ENCODE data around the gene GLCE. TPM values are rescaled to one million over a fixed set of nuclear protein-coding genes. Genes with fewer than 3 reads are reported as not detected.

GLCE gene
- total RNA-seq, 1 experiment from 2014 or later, result 12.5 TPM

DNA sequence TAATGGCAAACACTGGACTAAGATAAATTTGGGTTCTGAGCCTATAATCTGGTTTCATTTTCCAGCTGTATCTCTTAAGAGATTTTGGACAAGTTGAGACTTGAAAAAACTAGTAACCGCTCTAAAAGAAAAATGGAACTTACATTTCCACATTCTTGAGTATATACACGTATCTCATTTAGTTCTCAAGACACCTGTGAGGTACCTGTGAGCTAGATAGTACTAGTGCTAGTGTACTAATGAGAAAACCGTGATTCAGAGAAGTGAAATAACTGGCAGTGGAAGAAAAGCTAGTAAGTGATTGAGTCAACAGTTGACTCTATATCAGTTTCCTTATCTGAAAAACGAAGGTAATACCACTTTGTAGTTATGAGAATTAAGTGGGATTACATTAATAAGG is 76.1 kb downstream of the GLCE start:
- ATAC-seq (no peak), DNase-seq (ENCODE audit: low spot score) (no peak)
- H3K4me3 Mint-ChIP-seq, result no peak overlapping the region
- no peak overlapping the region for H3K27ac Mint-ChIP-seq
- TF ChIP-seq, protein P1, sequence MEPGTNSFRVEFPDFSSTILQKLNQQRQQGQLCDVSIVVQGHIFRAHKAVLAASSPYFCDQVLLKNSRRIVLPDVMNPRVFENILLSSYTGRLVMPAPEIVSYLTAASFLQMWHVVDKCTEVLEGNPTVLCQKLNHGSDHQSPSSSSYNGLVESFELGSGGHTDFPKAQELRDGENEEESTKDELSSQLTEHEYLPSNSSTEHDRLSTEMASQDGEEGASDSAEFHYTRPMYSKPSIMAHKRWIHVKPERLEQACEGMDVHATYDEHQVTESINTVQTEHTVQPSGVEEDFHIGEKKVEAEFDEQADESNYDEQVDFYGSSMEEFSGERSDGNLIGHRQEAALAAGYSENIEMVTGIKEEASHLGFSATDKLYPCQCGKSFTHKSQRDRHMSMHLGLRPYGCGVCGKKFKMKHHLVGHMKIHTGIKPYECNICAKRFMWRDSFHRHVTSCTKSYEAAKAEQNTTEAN (CRISPR knock-in tag; IDR thresholded peaks at IDR 0.05), result no peak
- no peak for TF ChIP-seq CREB1 (CRISPR knock-in tag; IDR thresholded peaks at IDR 0.05)
- no peaks in the 10 kb centered on the region for H3K27me3 Mint-ChIP-seq (ENCODE audit: low read depth)
- CTCF ChIA-PET, result no interaction called here
- H3K4me1 Mint-ChIP-seq, result no peaks in the 10 kb centered on the region
- H3K36me3 Mint-ChIP-seq, result peaks cover 7% of the 10 kb centered on the region
- peaks cover 12% of the 10 kb centered on the region for H3K9me3 Mint-ChIP-seq
- POLR2A ChIA-PET, result no interaction called here

DNA sequence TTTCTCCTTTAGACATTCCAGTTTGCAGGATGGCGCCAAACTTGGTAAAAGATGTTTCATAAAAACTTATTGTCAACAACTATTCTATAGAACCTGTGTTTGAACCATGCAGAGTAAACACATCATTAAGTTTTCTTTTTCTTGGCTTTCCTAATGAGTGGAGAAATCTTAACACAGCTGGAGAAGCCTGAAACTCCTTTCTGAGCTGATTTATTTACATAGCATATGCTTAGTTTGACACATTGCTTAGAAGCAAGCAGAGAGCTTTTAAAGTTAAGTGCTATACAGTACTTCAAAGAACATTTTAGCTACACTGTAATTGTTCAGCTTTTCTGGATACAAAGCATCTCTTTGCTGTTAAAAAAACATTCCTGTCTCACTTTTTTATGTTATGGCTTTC is 77.3 kb downstream of the GLCE start:
- no peak overlapping the region for H3K27ac Mint-ChIP-seq
- CTCF ChIA-PET, result interaction anchor here (0.9 to 1.2 kb wide), 3 partner anchors 12 to 206 kb away, joined by 3 to 4 read pairs (median 3); no protein-coding TSS in a partner anchor
- H3K36me3 Mint-ChIP-seq, result peaks cover 7% of the 10 kb centered on the region
- H3K4me1 Mint-ChIP-seq, result no peaks in the 10 kb centered on the region
- peaks cover 12% of the 10 kb centered on the region for H3K9me3 Mint-ChIP-seq
- TF ChIP-seq ZNF416 (CRISPR knock-in tag; IDR thresholded peaks at IDR 0.05) (no peak), ZNF232 (CRISPR knock-in tag; IDR thresholded peaks at IDR 0.05) (no peak), GABPB1 (CRISPR knock-in tag; IDR thresholded peaks at IDR 0.05) (no peak)
- TF ChIP-seq, protein P2, sequence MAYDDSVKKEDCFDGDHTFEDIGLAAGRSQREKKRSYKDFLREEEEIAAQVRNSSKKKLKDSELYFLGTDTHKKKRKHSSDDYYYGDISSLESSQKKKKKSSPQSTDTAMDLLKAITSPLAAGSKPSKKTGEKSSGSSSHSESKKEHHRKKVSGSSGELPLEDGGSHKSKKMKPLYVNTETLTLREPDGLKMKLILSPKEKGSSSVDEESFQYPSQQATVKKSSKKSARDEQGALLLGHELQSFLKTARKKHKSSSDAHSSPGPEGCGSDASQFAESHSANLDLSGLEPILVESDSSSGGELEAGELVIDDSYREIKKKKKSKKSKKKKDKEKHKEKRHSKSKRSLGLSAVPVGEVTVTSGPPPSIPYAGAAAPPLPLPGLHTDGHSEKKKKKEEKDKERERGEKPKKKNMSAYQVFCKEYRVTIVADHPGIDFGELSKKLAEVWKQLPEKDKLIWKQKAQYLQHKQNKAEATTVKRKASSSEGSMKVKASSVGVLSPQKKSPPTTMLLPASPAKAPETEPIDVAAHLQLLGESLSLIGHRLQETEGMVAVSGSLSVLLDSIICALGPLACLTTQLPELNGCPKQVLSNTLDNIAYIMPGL (CRISPR knock-in tag; IDR thresholded peaks at IDR 0.05), result no peak
- TF ChIP-seq, protein P3, sequence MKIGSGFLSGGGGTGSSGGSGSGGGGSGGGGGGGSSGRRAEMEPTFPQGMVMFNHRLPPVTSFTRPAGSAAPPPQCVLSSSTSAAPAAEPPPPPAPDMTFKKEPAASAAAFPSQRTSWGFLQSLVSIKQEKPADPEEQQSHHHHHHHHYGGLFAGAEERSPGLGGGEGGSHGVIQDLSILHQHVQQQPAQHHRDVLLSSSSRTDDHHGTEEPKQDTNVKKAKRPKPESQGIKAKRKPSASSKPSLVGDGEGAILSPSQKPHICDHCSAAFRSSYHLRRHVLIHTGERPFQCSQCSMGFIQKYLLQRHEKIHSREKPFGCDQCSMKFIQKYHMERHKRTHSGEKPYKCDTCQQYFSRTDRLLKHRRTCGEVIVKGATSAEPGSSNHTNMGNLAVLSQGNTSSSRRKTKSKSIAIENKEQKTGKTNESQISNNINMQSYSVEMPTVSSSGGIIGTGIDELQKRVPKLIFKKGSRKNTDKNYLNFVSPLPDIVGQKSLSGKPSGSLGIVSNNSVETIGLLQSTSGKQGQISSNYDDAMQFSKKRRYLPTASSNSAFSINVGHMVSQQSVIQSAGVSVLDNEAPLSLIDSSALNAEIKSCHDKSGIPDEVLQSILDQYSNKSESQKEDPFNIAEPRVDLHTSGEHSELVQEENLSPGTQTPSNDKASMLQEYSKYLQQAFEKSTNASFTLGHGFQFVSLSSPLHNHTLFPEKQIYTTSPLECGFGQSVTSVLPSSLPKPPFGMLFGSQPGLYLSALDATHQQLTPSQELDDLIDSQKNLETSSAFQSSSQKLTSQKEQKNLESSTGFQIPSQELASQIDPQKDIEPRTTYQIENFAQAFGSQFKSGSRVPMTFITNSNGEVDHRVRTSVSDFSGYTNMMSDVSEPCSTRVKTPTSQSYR (CRISPR knock-in tag; IDR thresholded peaks at IDR 0.05), result no peak
- no peak for DNase-seq (ENCODE audit: low spot score)
- ATAC-seq, result no peak
- H3K27me3 Mint-ChIP-seq (ENCODE audit: low read depth), result no peaks in the 10 kb centered on the region
- POLR2A ChIA-PET, result no interaction called here
- H3K4me3 Mint-ChIP-seq, result no peak overlapping the region

DNA sequence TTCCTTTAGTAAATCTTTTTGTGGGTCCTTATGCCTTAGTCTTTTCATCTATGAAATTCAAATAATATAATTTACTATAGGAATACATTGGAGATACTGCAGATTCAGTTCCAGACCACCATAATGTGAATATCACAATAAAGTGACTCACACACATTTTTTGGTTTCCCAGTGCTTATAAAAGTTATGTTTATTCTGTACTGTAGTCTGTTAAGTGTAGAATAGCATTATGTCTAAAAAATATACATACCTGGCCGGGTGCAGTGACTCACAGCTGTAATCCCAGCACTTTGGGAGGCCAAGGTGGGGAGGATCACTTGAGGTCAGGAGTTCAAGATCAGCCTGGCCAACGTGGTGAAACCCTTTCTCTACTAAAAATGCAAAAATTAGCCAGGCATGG is 84.4 kb downstream of the GLCE start:
- DNase-seq (ENCODE audit: low spot score) (no peak), ATAC-seq (no peak)
- Mint-ChIP-seq H3K36me3 (no peaks in the 10 kb centered on the region), H3K4me1 (0 out of 2 replicates have a peak, but pooled peaks cover 3% of the 10 kb centered on the region), H3K4me3 (no peak overlapping the region), H3K27me3 (ENCODE audit: low read depth) (no peaks in the 10 kb centered on the region), H3K9me3 (peaks cover 5% of the 10 kb centered on the region; the same call in 1 of the 2 replicates), H3K27ac (no peak overlapping the region)
- ChIA-PET POLR2A (no interaction called here), CTCF (no interaction called here)
- TF ChIP-seq, protein P4, sequence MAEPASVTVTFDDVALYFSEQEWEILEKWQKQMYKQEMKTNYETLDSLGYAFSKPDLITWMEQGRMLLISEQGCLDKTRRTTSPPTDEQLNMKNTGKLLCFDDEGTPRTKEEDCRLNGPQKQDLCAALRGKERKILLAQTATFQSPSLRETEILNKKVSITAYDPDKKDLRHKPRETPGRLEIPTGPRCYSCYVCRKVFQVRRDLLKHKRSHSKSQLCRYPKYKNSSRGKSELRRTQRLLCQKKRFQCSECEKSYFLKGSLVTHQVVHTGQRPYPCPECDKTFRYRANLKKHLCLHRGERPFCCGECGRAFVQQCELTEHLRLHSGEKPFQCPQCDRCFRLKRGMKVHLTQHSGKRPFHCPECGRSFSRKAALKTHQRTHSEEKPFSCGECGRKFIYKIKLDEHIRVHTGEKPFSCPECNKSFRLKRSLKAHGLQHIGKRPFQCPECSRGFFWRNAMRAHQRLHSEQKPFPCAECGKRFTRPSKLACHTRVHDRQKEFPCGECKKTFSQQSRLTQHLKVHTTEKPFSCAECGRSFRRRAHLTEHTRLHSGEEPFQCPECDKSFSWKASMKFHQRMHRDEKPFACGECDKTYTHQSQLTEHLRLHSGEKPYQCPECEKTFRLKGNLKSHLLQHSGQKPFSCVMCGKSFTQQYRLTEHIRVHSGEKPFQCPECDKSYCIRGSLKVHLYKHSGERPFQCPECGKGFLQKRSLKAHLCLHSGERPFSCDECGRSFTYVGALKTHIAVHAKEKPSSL (CRISPR knock-in tag; conservative IDR thresholded peaks at IDR 0.05), result no peak
- TF ChIP-seq, protein P5, sequence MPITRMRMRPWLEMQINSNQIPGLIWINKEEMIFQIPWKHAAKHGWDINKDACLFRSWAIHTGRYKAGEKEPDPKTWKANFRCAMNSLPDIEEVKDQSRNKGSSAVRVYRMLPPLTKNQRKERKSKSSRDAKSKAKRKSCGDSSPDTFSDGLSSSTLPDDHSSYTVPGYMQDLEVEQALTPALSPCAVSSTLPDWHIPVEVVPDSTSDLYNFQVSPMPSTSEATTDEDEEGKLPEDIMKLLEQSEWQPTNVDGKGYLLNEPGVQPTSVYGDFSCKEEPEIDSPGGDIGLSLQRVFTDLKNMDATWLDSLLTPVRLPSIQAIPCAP (CRISPR knock-in tag; IDR thresholded peaks at IDR 0.05), result no peak
- TF ChIP-seq, protein P6, sequence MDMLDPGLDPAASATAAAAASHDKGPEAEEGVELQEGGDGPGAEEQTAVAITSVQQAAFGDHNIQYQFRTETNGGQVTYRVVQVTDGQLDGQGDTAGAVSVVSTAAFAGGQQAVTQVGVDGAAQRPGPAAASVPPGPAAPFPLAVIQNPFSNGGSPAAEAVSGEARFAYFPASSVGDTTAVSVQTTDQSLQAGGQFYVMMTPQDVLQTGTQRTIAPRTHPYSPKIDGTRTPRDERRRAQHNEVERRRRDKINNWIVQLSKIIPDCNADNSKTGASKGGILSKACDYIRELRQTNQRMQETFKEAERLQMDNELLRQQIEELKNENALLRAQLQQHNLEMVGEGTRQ (CRISPR knock-in tag; IDR thresholded peaks at IDR 0.05), result no peak
- no peak for TF ChIP-seq ESRRA (CRISPR knock-in tag; IDR thresholded peaks at IDR 0.05; ENCODE audit: borderline replicate concordance)
- TF ChIP-seq HMGA2 (CRISPR knock-in tag; IDR thresholded peaks at IDR 0.05), result no peak
- TF ChIP-seq RELA (CRISPR knock-in tag; IDR thresholded peaks at IDR 0.05; ENCODE audit: borderline replicate concordance), result no peak
- no peak for TF ChIP-seq NR2C2 (CRISPR knock-in tag; IDR thresholded peaks at IDR 0.05)
- TF ChIP-seq, protein P7, sequence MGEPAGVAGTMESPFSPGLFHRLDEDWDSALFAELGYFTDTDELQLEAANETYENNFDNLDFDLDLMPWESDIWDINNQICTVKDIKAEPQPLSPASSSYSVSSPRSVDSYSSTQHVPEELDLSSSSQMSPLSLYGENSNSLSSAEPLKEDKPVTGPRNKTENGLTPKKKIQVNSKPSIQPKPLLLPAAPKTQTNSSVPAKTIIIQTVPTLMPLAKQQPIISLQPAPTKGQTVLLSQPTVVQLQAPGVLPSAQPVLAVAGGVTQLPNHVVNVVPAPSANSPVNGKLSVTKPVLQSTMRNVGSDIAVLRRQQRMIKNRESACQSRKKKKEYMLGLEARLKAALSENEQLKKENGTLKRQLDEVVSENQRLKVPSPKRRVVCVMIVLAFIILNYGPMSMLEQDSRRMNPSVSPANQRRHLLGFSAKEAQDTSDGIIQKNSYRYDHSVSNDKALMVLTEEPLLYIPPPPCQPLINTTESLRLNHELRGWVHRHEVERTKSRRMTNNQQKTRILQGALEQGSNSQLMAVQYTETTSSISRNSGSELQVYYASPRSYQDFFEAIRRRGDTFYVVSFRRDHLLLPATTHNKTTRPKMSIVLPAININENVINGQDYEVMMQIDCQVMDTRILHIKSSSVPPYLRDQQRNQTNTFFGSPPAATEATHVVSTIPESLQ (CRISPR knock-in tag; IDR thresholded peaks at IDR 0.05), result no peak
- no peak for TF ChIP-seq RORB (CRISPR knock-in tag; IDR thresholded peaks at IDR 0.05)
- TF ChIP-seq, protein P8, sequence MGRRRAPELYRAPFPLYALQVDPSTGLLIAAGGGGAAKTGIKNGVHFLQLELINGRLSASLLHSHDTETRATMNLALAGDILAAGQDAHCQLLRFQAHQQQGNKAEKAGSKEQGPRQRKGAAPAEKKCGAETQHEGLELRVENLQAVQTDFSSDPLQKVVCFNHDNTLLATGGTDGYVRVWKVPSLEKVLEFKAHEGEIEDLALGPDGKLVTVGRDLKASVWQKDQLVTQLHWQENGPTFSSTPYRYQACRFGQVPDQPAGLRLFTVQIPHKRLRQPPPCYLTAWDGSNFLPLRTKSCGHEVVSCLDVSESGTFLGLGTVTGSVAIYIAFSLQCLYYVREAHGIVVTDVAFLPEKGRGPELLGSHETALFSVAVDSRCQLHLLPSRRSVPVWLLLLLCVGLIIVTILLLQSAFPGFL (CRISPR knock-in tag; IDR thresholded peaks at IDR 0.05; ENCODE audit: borderline replicate concordance), result no peak
- TF ChIP-seq GTF2I (CRISPR knock-in tag; conservative IDR thresholded peaks at IDR 0.05), result no peak

All from WTC11 (cell line).